LHCN-M2 (cell line): ENCODE results near the gene AP5Z1. TPM values are rescaled to one million over a fixed set of nuclear protein-coding genes. Genes with fewer than 3 reads are reported as not detected.

Source experiments
- DNase-seq: peaks from one replicate; pipeline ENCODE4 v3.0.0-alpha.2; 2012; ENCODE audit warnings: low read depth
- polyA plus RNA-seq: library from polyadenylated mRNA; unstranded; fragments of >200 nt; gene quantifications from one replicate; pipeline ENCODE4 v1.2.1, GENCODE V29; 2012; ENCODE audit warnings: missing spikeins
- total RNA-seq: library from RNA; depleted of rRNA; stranded (reverse); fragments of >200 nt; gene quantifications from 2 replicates; pipeline ENCODE4 v1.2.3, GENCODE V29; 2014; rRNA removed

Gene AP5Z1, protein sequence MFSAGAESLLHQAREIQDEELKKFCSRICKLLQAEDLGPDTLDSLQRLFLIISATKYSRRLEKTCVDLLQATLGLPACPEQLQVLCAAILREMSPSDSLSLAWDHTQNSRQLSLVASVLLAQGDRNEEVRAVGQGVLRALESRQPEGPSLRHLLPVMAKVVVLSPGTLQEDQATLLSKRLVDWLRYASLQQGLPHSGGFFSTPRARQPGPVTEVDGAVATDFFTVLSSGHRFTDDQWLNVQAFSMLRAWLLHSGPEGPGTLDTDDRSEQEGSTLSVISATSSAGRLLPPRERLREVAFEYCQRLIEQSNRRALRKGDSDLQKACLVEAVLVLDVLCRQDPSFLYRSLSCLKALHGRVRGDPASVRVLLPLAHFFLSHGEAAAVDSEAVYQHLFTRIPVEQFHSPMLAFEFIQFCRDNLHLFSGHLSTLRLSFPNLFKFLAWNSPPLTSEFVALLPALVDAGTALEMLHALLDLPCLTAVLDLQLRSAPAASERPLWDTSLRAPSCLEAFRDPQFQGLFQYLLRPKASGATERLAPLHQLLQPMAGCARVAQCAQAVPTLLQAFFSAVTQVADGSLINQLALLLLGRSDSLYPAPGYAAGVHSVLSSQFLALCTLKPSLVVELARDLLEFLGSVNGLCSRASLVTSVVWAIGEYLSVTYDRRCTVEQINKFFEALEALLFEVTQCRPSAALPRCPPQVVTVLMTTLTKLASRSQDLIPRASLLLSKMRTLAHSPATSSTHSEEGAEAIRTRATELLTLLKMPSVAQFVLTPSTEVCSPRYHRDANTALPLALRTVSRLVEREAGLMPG
- total RNA-seq: 42.9 and 45.6 TPM in 2 replicates
- 33.6 TPM for polyA plus RNA-seq

DNA sequence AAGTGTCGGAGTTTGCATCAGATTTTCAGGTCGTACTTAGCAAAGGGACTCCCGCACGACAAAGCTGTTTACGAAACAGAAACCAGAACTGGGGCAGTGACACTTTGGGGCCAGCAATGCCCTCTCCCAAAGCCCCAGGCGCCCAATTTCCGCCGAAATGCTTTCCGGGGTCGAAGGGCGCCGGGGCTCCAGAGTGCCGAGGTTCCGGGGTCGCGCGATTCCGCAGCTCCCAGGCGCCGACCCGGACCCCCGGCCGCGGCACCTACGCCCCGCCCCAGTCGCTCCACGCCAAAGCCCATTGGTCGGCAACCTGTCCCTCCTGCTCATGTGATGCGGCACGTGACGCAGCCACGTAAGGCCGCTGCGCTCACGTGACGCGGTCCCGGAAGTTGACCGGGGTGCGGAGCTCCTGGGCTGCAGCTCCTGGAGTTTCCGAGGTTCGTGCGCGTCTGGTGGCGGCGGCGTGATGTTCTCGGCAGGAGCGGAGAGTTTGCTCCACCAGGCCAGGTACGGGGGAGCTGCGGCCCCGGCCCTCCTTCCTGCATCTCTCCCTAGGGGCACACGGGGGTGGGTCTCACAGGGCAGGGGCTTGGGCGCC is at the start of gene AP5Z1:
AP5Z1 (plus strand) TSS at position 374 of the 598 bp plus-strand sequence; CDS start at position 467, 93 bp downstream.
- peak; percentile 96 for DNase-seq

DNA sequence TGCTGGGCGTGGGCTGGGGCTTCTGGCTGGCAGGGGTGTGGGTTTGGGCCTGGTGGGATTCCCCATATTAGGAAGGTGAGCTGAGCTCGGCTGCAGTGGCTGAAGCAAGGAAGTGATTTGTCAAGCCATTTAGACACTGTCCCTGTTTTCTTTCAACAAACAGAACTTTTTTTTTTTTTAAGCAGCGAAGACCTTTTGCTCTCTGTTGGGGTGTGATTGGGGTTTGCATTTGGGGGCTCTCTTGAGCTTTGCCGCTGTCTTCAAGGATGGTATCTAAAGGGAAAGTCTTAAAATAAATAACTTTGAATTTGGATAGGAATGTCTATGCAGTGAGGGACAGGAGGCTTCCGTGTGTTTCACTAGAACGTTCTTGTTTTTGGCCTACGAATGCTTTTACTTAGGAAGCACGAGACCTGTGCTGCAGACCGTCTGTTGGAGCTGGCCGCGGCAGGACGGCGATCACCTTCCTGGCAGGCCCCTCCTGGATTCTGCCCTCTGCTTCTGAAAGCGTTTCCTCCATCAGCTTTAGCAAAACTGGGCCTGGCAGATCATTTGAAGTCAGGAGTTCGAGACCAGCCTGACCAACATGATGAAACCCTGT is 49.5 kb upstream of the AP5Z1 start:
- DNase-seq: no peak

DNA sequence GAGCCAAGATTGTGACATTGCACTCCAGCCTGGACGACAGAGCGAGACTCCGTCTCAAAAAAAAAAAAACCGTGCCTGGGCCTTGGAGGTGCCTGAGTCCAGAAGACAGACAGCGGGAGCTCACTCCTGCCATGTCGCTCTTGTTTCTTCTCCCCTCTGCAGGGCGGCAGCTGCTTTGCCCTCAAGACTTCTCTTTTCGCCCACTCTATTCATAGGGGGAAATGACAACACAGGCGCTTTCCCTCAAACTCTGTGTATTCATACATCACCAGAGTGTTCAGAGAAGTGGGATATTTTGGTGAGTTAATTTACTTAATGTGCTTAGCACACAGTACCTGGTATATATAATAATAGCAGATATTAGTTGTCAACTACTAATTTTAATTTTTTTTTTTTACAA is 48.9 kb upstream of the AP5Z1 start:
- no peak for DNase-seq

GRCh38 chr7:4727914-4728705 is 47.3 kb upstream of the AP5Z1 start:
- DNase-seq: no peak

- DNase-seq: no peak
Measured at GRCh38 chr7:4729266-4729665, 46.2 kb upstream of the AP5Z1 start.

- DNase-seq: no peak
Measured at GRCh38 chr7:4730276-4730675, 45.1 kb upstream of the AP5Z1 start.

- DNase-seq: no peak
Measured at GRCh38 chr7:4730971-4731370, 44.5 kb upstream of the AP5Z1 start.

GRCh38 chr7:4731803-4732202 is 43.6 kb upstream of the AP5Z1 start:
- DNase-seq: no peak

DNA sequence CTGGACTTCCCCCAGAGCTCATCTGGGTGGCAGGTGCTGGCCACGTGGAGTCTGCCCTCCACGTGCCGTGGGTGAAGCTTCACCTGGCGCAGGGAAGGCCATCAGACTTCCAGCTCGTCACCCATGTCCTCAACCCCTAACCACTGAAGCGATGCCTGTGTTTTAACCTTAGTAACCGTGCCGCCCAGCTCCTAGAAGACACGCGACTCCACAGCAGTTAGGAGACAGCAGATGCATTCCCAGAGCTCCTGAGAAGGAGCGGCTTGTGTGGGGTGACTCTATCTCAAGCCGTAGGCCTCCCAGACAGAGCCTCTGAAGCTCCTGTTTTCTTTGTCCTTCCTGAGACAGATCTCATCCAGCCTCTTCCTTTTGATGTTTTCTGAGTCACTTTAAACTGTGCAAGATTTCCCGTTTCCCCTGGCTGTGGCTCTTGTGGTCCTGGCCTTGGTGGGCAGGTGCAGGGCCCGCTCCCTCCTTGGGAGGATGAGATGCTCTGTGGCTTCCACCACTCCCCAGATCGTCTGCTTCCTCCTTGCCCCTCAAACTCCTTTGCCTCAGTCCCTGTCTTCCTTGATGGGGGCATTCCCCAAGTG is 41.4 kb upstream of the AP5Z1 start:
- DNase-seq: no peak

- no peak for DNase-seq
Measured at GRCh38 chr7:4734587-4735345, 40.7 kb upstream of the AP5Z1 start.

GRCh38 chr7:4737300-4737699 is 38.1 kb upstream of the AP5Z1 start:
- no peak for DNase-seq

DNA sequence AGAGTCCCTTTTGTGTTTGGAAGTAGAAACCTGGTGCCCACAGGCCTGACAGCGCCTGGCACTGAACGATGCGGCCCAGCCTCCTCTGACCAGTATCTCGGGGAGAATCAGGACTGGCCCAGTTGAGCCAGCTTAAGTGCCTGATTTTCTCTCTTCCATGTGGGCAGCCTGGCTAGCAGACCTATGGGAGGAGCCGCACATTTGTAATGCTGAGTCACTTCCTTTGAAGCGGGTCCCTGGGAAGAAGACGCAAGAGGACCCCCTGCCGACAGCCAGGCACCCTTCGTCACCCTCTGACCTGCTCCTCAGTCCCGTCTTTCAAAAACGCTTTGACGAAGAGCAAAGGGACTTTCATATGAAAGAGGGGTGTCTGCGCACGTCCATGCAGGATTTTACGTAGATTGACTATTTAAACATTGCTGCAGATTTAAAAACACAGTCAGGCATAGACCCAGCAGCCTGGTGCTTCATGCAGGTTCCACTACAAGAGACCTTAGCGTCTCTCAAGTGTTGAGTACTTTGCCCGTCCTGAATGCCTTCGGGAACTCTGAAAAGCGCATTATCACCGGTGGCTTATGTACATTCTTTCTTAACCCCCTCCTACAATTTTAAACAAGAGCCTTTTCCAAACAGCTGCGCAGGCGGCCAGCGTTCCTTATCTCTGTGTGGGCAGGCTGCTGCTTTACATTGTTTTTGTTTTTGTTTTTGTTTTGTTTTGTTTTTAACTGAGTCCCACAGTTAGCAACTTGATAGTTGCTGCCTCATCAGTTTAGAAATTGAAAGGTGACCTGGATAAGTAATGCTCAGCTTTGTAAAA is 36.5 kb upstream of the AP5Z1 start:
- peak; percentile 90 for DNase-seq

- DNase-seq: peak; percentile 67
Measured at GRCh38 chr7:4739528-4739992, 35.9 kb upstream of the AP5Z1 start.

- DNase-seq: no peak
Measured at GRCh38 chr7:4740796-4741195, 34.6 kb upstream of the AP5Z1 start.

GRCh38 chr7:4742051-4742573 is 33.3 kb upstream of the AP5Z1 start:
- no peak for DNase-seq

GRCh38 chr7:4742852-4743251 is 32.6 kb upstream of the AP5Z1 start:
- no peak for DNase-seq

GRCh38 chr7:4744391-4745264 is 30.8 kb upstream of the AP5Z1 start:
- peak; percentile 100 for DNase-seq
